Body of pancreas (tissue), 4 donors: ENCODE data around the gene USP53. TPM values are rescaled to one million over a fixed set of nuclear protein-coding genes. Genes with fewer than 3 reads are reported as not detected.
"Not testable (repeated sequence)": the region's sequence is repeated elsewhere in the genome, so short reads cannot be mapped to it uniquely, and the experiment has no call there.

Experiments
- ATAC-seq: fragments of 150-250 bp; one replicate; pipeline ENCODE4 v1.9.1; 2016
- DNase-seq, 4 donors: peaks; one replicate each; pipeline ENCODE4 v3.0.0-alpha.2; 2019
- H3K27ac ChIP-seq, 4 donors: fragments of 200-600 bp; sonication (generic); 1 replicate in 3 of 4; 2 replicates in 1 of 4; pipeline versions ENCODE4 v1.5.1 to v1.6.1; 2016 to 2019; ENCODE audit warnings: mild to moderate bottlenecking in 1 of 4, mixed read lengths in 1 of 4, moderate library complexity in 1 of 4
- H3K27me3 ChIP-seq, 2 donors: fragments of 200-600 bp; sonication (generic); one replicate each; pipeline ENCODE4 v1.6.0; 2016; ENCODE audit warnings: mild to moderate bottlenecking in 1 of 2
- H3K36me3 ChIP-seq, 2 donors: fragments of 200-600 bp; sonication (generic); replicated peaks in 1 of 2; 2 replicates each; pipeline ENCODE4 v1.5.1; 2016; ENCODE audit warnings: low read depth in 2 of 2; ENCODE audit not compliant: insufficient read depth in 1 of 2
- H3K4me1 ChIP-seq: fragments of 200-600 bp; sonication (generic); one replicate; pipeline ENCODE4 v1.6.0; 2016
- H3K4me3 ChIP-seq, 2 donors: fragments of 200-600 bp; sonication (generic); 1 replicate in 1 of 2; 2 replicates in 1 of 2; pipeline ENCODE4 v1.5.1; 2016 to 2019
- H3K9me3 ChIP-seq, 3 donors: fragments of 200-600 bp; sonication (generic); 1 replicate in 2 of 3; 2 replicates in 1 of 3; pipeline ENCODE4 v1.5.1; 2016
- CTCF ChIP-seq, 7 experiments: fragments of 450-650 bp in 4 of 7; fragments of 200-600 bp in 3 of 7; sonication (generic) in 3 of 7; IDR thresholded peaks; one replicate each; pipeline ENCODE4 v1.5.1; 2016 to 2019; ENCODE audit warnings: antibody characterized with exemption in 7 of 7
- POLR2A ChIP-seq, 3 donors: fragments of 450-650 bp; IDR thresholded peaks; one replicate each; pipeline ENCODE4 v1.6.1; 2016; ENCODE audit warnings: antibody characterized with exemption in 3 of 3, mild to moderate bottlenecking in 2 of 3
- WGBS, 2 donors: methylation state at CpG; one replicate each; pipeline ENCODE4 v1.1.5; 2017; 5-methylcytosine and 5-hydroxymethylcytosine counted together
- intact Hi-C: fragments of 100-400 bp; cut with DNase I; formaldehyde crosslinking; loops from one replicate; pipeline ENCODE4 v1.15.1; 2023
- total RNA-seq, 2 donors: library from RNA; depleted of rRNA; stranded (reverse); fragments of >200 nt; gene quantifications; one replicate each; pipeline ENCODE4 v1.1.0, GENCODE V29; 2016

USP53 gene
- total RNA-seq, 2 donors from 2014 or later: 47.5 to 77.6 TPM

DNA sequence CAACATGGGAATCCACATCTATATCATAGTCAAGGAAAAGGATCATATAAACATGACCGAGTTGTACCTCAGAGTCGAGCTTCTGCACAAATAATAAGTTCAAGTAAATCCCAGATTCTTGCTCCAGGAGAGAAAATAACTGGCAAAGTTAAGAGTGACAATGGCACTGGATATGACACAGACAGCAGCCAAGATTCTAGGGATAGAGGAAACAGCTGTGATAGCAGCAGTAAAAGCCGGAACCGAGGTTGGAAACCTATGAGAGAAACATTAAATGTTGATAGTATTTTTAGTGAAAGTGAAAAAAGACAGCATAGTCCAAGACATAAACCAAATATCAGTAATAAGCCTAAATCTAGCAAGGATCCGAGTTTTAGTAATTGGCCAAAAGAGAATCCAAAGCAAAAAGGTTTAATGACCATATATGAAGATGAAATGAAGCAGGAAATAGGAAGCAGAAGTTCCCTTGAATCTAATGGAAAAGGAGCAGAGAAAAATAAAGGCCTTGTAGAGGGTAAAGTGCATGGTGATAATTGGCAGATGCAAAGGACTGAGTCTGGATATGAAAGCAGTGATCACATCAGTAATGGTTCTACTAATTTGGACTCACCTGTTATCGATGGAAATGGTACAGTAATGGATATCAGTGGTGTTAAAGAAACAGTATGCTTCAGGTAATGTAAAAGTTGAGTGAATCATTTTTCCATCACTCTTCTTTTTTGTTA is 59.0 kb downstream of the USP53 start:
- Histone ChIP-seq H3K4me3 (no peak overlapping the region), H3K9me3 (no peaks in the 10 kb centered on the region), H3K27me3 (no peaks in the 10 kb centered on the region), H3K27ac (no peak overlapping the region), H3K4me1 (no peaks in the 10 kb centered on the region), H3K36me3 (peaks cover 0 to 9% of the 10 kb centered on the region in 2 donors)
- TF ChIP-seq POLR2A (IDR thresholded peaks at IDR 0.05): no peak
- no peak for TF ChIP-seq CTCF (IDR thresholded peaks at IDR 0.05)
- intact Hi-C loops: no loop called here
- 85 to 89% methylated on average over 6 of the region's 6 CpGs for WGBS, 2 donors
- DNase-seq: no peak
- no peak for ATAC-seq

GRCh38 chr4:119279541-119279940 is 67.0 kb downstream of the USP53 start:
- DNase-seq, H3K27ac ChIP-seq, H3K36me3 ChIP-seq, intact Hi-C loops, H3K27me3 ChIP-seq, H3K9me3 ChIP-seq, H3K4me3 ChIP-seq, ATAC-seq: not testable (repeated sequence)
- H3K4me1 ChIP-seq: peaks cover 18% of the 10 kb centered on the region
- 95 to 100% methylated on average over 11 to 17 of the region's 19 CpGs for WGBS, 2 donors

GRCh38 chr4:119279945-119280344 is 67.4 kb downstream of the USP53 start:
- H3K4me3 ChIP-seq, intact Hi-C loops, DNase-seq, ATAC-seq, H3K36me3 ChIP-seq, H3K9me3 ChIP-seq, H3K27ac ChIP-seq, H3K27me3 ChIP-seq: not testable (repeated sequence)
- WGBS, 2 donors: 95 to 98% methylated on average over 12 of the region's 12 CpGs
- H3K4me1 ChIP-seq: peaks cover 22% of the 10 kb centered on the region

- peaks cover 0 to 4% of the 10 kb centered on the region in 2 donors for H3K36me3 ChIP-seq
- no peak for TF ChIP-seq CTCF (IDR thresholded peaks at IDR 0.05)
- TF ChIP-seq POLR2A (IDR thresholded peaks at IDR 0.05): no peak
- H3K4me1 ChIP-seq: peaks cover 29% of the 10 kb centered on the region
- intact Hi-C loops: no loop called here
- no peak overlapping the region for H3K27ac ChIP-seq
- ATAC-seq: no peak
- H3K4me3 ChIP-seq: no peak overlapping the region
- H3K27me3 ChIP-seq: no peaks in the 10 kb centered on the region
- no peak for DNase-seq
- 64 to 76% methylated on average over 2 of the region's 2 CpGs for WGBS, 2 donors
- H3K9me3 ChIP-seq: no peaks in the 10 kb centered on the region
Measured at GRCh38 chr4:119281393-119281792, 68.9 kb downstream of the USP53 start.

DNA sequence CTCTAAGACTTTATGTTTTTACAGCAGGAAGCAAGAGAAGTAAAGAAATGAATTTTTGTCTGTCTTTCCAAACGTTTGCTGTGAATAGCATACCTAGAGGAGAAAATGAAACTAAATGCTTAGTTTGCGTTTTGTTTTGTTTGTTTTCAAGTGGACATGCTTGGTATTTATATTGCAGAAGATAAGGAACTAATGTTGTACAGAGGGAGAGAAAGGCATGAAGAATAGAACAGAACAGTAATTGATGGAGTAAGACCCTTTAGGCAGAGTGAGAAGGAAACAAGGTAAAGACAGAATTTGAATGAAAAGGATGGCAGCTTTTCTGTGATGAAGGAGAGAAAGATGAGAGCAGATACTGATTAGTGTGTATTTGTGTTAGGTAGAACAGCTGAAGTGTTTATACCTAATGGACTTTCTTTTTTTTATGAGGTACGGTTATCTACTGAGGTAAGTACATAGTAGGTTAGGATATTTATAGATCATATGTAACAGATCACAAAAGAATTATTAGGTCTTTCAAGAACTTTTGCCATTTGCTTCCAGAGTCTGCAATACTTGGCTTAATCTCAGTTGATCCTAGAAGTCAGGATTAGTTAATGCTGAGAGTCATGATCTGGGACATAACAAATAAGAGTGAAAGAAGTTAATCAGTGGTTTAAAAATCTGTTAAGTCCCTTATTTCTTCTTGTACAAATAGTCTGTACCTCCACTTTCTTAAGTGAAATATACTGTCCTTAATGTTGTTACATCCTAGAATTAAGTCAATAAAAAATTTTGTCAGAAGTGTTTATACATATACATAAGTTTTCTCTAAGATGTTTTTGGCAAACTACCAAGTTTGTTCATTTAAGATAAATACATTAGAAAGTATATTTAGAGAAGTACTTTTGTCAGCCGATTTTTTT is 72.6 kb downstream of the USP53 start:
- H3K27me3 ChIP-seq: no peaks in the 10 kb centered on the region
- TF ChIP-seq CTCF (IDR thresholded peaks at IDR 0.05) (peak in 4 of 7 experiments; percentile 14 to 48 (median 37)), POLR2A (IDR thresholded peaks at IDR 0.05) (no peak)
- H3K4me1 ChIP-seq: peaks cover 29% of the 10 kb centered on the region
- DNase-seq: no peak
- intact Hi-C loops: loop anchor here (5.0 kb wide), 1 partner anchor 243 kb away; no protein-coding TSS in a partner anchor
- no peaks in the 10 kb centered on the region for H3K9me3 ChIP-seq
- peak; percentile 60 for ATAC-seq
- no peak overlapping the region for H3K4me3 ChIP-seq
- WGBS, 2 donors: 4 to 6% methylated on average over 4 of the region's 4 CpGs
- peak overlapping the region in 1 of 4 donors; percentile 64 for H3K27ac ChIP-seq
- peaks cover 0 to 2% of the 10 kb centered on the region in 2 donors for H3K36me3 ChIP-seq
